ENCODE results near the gene CALR.

DNA sequence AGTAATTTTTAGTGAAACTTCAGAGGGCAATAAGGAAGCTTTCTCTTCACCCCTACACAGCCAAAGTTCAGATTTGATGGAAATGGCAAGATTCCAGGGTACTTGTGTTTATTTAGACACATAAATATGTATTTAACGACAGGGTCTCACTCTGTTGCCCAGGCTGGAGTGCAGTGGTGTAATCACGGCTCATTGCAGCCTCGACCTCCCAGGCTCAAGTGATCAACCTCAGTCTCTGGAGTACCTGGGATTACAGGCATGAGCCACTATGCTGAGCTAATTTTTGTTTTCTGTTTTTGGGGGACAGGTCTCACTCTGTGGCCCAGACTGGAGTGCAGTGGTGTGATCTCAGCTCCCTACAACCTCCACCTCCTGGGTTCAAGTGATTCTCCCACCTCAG is 17.4 kb upstream of the CALR start:
- TF ChIP-seq, protein P1, sequence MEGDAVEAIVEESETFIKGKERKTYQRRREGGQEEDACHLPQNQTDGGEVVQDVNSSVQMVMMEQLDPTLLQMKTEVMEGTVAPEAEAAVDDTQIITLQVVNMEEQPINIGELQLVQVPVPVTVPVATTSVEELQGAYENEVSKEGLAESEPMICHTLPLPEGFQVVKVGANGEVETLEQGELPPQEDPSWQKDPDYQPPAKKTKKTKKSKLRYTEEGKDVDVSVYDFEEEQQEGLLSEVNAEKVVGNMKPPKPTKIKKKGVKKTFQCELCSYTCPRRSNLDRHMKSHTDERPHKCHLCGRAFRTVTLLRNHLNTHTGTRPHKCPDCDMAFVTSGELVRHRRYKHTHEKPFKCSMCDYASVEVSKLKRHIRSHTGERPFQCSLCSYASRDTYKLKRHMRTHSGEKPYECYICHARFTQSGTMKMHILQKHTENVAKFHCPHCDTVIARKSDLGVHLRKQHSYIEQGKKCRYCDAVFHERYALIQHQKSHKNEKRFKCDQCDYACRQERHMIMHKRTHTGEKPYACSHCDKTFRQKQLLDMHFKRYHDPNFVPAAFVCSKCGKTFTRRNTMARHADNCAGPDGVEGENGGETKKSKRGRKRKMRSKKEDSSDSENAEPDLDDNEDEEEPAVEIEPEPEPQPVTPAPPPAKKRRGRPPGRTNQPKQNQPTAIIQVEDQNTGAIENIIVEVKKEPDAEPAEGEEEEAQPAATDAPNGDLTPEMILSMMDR (IDR thresholded peaks at IDR 0.05; ENCODE audit: low read length), result no peak
- no peak for TF ChIP-seq EZH2 (IDR thresholded peaks at IDR 0.05; ENCODE audit: borderline replicate concordance, low read length)
